ENCODE results near the gene MED8.
A peak's percentile ranks its signal among the peaks of the same experiment; 100 is the strongest.
"Not testable (repeated sequence)": the region's sequence is repeated elsewhere in the genome, so short reads cannot be mapped to it uniquely, and the experiment has no call there.

Gene MED8

GRCh38 chr1:43387976-43388599 lies 1.5 kb downstream of the MED8 start:
- no peak for DNase-seq (ENCODE audit: low read depth in 4 of 4, low spot score in 1 of 4)

GRCh38 chr1:43386676-43387075 lies 2.9 kb downstream of the MED8 start:
- no peak for DNase-seq (ENCODE audit: low read depth in 4 of 4, low spot score in 1 of 4)

DNA sequence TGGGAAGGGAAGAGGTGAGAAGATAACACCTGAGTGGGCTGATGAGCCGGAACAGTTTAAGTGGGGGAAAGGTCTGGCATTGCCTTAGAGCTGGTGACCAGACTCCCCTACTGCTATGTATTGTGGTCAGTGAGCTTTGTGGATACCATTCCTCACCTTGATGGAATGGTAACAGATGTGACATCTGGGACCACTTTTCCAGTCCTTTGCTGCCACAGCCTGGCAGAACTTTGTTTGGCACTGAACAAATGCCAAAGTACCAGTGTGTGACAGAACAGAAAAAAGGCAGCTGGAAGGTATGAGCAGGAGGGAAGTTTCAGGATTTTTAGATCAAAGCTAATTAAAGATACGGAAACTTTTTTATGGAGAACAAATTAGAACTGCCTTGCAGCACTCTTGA lies 6.2 kb downstream of the MED8 start:
- no peak for DNase-seq (ENCODE audit: low read depth in 4 of 4, low spot score in 1 of 4)

GRCh38 chr1:43382027-43382779 lies 7.4 kb downstream of the MED8 start:
- no peak for DNase-seq (ENCODE audit: low read depth in 4 of 4, low spot score in 1 of 4)

DNA sequence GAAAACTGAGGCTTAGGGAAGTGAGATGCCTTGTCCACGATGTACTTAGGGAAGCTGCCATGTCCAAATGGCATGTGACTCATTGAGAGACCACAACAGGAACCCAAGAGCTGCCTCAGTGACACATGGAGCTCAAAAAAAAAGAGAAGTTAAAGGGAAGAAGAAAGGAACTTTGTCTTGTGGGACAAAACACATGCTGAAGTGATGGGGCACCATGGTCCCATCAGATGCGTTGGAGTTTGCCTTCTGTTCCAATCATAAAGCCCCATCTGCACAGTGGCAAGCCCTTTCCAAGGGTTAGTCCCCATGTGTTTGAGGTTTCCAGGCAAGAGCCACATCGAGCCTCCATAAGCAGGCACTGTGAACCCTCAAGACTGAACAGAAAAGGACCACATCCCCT lies 8.0 kb downstream of the MED8 start:
- no peak for DNase-seq (ENCODE audit: low read depth in 4 of 4, low spot score in 1 of 4)

- no peak for DNase-seq (ENCODE audit: low read depth in 4 of 4, low spot score in 1 of 4)
These were observed 10.1 kb downstream of the MED8 start for GRCh38 chr1:43379476-43379875.

DNA sequence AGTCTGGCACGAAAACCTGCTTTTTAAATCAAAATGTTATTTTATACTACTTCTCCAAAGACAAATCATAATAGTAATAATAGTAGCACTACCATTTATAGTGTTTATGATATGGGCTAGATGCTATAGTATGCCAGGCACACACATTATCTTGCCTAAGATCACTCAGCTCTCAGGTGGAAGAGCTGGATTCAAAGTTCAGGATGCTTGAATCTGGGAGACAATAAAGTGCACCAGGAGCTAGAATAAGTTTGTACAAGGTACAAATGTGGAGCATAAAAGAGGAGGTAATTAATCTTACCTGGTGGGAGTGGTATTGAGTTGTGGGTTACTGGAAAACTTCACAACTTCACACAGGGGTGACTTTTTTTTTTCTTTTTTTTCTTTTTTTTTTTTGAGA lies 11.8 kb downstream of the MED8 start:
- no peak for DNase-seq (ENCODE audit: low read depth in 4 of 4, low spot score in 1 of 4)

- no peak for DNase-seq (ENCODE audit: low read depth in 4 of 4, low spot score in 1 of 4)
These were observed 12.8 kb downstream of the MED8 start for GRCh38 chr1:43376723-43377235.

- DNase-seq (ENCODE audit: low read depth in 4 of 4, low spot score in 1 of 4): no peak
These were observed 16.3 kb downstream of the MED8 start for GRCh38 chr1:43373066-43373940.

- DNase-seq (ENCODE audit: low read depth in 4 of 4, low spot score in 1 of 4): no peak
These were observed 17.4 kb downstream of the MED8 start for GRCh38 chr1:43372172-43372571.

DNA sequence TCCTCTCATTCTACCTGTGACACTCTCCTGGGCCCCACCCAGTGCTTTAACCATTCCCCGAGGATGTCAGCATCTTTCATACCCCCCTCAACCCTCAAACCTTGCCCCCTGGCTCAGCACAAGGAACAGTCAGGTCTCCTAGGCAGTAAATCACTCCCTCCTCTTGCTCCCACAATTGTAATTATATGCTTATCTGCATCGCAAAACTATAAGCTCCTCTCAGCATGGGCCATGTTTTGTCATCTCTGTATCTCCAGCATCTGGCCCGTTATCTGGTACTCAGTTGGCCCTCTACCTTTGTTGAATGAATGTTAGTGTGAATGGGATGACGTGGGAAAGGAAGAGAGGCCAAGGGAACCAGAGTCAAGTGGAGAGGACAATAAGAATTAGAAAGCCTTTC lies 19.0 kb downstream of the MED8 start:
- DNase-seq (ENCODE audit: low read depth in 4 of 4, low spot score in 1 of 4): no peak

DNA sequence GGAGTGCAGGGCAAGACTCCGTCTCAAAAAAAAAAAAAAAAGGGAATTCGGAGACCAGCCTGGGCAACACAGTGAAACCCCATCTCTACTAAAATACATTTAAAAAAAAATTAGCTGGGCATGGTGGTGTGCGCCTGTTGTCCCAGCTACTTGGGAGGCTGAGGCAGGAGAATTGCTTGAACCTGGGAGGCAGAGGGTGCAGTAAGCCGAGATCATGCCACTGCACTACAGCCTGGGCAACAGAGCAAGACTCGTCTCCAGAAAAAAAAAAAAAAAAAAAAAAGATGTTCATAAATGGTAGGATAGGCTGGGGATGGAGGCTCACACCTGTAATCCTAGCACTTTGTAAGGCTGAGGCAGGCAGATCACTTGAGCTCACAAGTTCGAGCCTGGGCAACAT lies 19.8 kb downstream of the MED8 start:
- DNase-seq (ENCODE audit: low read depth in 4 of 4, low spot score in 1 of 4): not testable (repeated sequence)

GRCh38 chr1:43368646-43369020 lies 21.0 kb downstream of the MED8 start:
- DNase-seq (ENCODE audit: low read depth in 4 of 4, low spot score in 1 of 4): no peak

DNA sequence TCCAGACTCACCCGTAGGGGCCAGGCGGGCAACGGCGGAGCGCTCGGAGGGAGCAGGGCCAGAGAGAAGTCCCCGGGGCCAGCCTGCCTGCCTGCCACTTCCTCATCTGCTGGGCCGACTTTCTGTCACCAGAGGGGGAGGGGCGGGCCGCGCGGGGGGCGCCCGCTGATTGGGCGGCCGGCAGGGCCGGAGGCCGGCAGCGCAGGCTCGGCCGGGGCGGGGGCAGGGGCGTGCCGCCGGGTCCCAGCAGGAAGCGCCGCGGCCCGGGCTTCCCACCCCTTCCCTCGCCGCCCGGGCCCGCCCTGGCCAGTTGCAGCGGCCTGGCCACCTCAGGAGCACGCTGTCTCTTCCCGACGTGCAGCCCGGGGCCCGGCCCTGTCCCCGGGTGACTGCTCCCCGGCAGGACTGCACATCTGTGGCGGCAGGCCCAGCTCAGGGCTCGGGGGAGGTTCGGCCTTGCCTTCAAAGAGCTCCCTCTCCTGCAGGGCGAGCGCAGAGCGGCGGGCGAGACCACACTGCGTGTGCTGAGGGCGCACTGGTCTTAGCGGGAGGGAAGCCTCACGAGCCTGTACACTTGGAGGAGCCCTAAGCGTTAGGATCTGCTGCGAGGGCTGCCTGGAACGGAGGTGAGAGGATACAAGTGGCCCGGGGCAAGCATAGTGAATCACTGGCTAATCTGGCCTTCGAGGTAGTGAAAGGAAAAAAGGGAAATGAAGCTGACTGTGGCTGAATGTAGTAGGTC lies 21.5 kb downstream of the MED8 start, which contains the start of gene ELOVL1:
ELOVL1 (minus strand) TSS at position 108 of the 742 bp plus-strand sequence. CDS start 2,402 bp downstream, outside the sequence.
- peak; percentile 68 to 93 (median 86) for DNase-seq (ENCODE audit: low read depth in 4 of 4, low spot score in 1 of 4)

GRCh38 chr1:43367026-43367903 lies 22.3 kb downstream of the MED8 start:
- DNase-seq (ENCODE audit: low read depth in 4 of 4, low spot score in 1 of 4): peak in 1 of 4 experiments; percentile 65

- DNase-seq (ENCODE audit: low read depth in 4 of 4, low spot score in 1 of 4): no peak
These were observed 23.0 kb downstream of the MED8 start for GRCh38 chr1:43366601-43367025.

- DNase-seq (ENCODE audit: low read depth in 4 of 4, low spot score in 1 of 4): no peak
These were observed 23.4 kb downstream of the MED8 start for GRCh38 chr1:43366179-43366578.

DNA sequence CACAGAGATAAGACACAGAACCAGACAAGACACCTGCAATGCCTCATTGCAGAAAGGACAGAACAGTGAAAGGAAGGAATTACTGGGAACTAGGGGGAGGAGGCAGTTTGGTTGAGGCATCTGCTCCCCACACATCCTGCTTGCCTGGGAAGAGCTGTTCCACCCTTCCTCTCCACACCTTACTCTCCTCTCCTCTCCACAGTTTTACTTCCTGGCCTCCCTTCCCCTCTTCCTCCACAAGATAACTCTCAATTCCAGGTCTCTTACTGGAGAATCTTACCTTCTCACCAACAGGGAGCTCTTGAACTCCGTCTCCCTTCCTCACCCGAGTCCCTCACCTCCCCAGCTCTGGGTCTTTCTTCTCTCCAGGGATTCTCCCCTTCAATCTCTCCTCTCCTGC lies 23.9 kb downstream of the MED8 start:
- DNase-seq (ENCODE audit: low read depth in 4 of 4, low spot score in 1 of 4): no peak

GRCh38 chr1:43363935-43364525 lies 25.6 kb downstream of the MED8 start:
- no peak for DNase-seq (ENCODE audit: low read depth in 4 of 4, low spot score in 1 of 4)

Data from stimulated activated CD4-positive, alpha-beta T cell treated with anti-CD3 and anti-CD28 coated beads, Interleukin-1b, Interleukin-23, amount 100 ng/mL, for 24 hours (primary cell).